ENCODE data around the gene ADAM10. TPM values are rescaled to one million over a fixed set of nuclear protein-coding genes. Genes with fewer than 3 reads are reported as not detected.
"Not testable (repeated sequence)": the region's sequence is repeated elsewhere in the genome, so short reads cannot be mapped to it uniquely, and the experiment has no call there.

Gene ADAM10
- total RNA-seq, 4 donors from 2014 or later = 42.9 to 83.3 (median 62.7) TPM

- H3K27me3 ChIP-seq = no peaks in the 10 kb centered on the region
- TF ChIP-seq POLR2A (IDR thresholded peaks at IDR 0.05) = peak in 1 of 2 donors; percentile 47
- no peak for TF ChIP-seq CTCF (IDR thresholded peaks at IDR 0.05)
- no peaks in the 10 kb centered on the region for H3K36me3 ChIP-seq
- peak overlapping the region; percentile 76 to 97 (median 92) for H3K4me3 ChIP-seq
- peak; percentile 42 to 75 (median 67) for DNase-seq
- peaks cover 0 to 31% (median 7%) of the 10 kb centered on the region in 4 donors for H3K4me1 ChIP-seq
- no peaks in the 10 kb centered on the region for H3K9me3 ChIP-seq
- H3K27ac ChIP-seq = peak overlapping the region; percentile 96 to 97 (median 97)
Measured at GRCh38 chr15:58771621-58772250, 22.2 kb upstream of the ADAM10 start.

DNA sequence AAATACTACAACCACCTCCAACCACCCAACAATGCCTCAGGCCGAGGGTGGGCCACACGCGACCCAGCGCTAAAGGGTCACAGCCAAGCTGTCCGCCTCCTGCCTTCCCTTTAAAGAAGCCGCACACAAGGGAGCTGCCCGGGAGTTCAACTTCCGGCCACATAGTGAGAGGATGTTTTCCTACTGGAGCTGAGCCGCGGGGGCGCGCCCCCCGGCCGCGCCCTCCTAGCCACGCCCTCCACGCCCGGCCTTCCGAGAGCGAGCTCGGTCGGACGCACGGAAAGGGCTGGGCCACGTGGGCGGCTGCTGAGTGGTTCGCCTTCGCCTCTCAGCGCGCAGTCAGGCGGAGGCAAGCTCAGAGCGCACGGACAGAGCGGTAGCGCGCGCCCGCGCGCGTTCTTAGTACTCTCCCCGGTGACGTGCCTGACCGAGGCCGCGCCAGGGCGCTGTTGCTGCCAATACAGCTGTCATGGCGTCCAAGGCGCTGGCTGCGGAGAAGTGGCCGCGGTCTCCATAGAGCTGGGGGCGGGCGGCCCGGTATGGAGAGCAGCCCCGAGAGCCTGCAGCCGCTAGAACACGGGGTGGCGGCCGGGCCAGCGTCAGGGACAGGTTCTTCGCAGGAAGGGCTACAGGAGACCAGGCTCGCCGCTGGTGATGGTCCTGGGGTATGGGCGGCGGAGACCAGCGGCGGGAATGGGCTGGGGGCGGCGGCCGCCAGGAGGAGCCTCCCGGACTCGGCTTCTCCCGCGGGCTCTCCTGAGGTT, 21.5 kb upstream of the ADAM10 start, which contains the start of gene MINDY2:
Gene MINDY2, plus strand, starts transcription at position 446 of the 764 bp plus-strand sequence. Its CDS starts 94 bp downstream, at position 540.
- no peaks in the 10 kb centered on the region for H3K36me3 ChIP-seq
- H3K4me3 ChIP-seq = peak within 1 kb of the TSS; percentile 76 to 97 (median 92)
- no peaks in the 10 kb centered on the region for H3K27me3 ChIP-seq
- H3K9me3 ChIP-seq = no peaks in the 10 kb centered on the region
- TF ChIP-seq CTCF (IDR thresholded peaks at IDR 0.05) (peak in 5 of 6 experiments; percentile 11 to 63 (median 47)), POLR2A (IDR thresholded peaks at IDR 0.05) (peak; percentile 91 to 97)
- peak; percentile 95 to 99 (median 99) for DNase-seq
- H3K4me1 ChIP-seq = peaks cover 0 to 31% (median 7%) of the 10 kb centered on the region in 4 donors
- H3K27ac ChIP-seq = peak within 1 kb of the TSS; percentile 96 to 97 (median 97)

DNA sequence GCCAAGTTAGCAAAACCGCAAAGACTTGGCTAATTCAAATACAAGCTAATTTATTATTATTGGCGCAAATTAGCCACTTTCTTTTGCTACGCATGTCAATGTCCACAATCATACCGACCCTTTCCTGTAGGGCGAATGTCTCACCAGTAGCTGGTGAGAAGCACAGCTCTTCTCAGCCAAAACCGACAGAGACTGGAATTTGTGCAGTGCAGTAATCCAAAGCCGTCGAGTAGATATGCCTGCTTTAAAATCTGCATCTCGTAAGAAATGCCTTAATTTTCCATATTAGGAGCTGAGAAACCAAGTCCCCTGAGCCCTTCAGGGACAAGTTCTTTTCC, 21.0 kb upstream of the ADAM10 start:
- H3K4me3 ChIP-seq = peak overlapping the region; percentile 76 to 97 (median 92)
- H3K27ac ChIP-seq = peak overlapping the region; percentile 96 to 97 (median 97)
- no peaks in the 10 kb centered on the region for H3K9me3 ChIP-seq
- TF ChIP-seq CTCF (IDR thresholded peaks at IDR 0.05) = peak in 3 of 6 experiments; percentile 25 to 32 (median 31)
- no peak for TF ChIP-seq POLR2A (IDR thresholded peaks at IDR 0.05)
- no peak for DNase-seq
- H3K4me1 ChIP-seq = peaks cover 0 to 31% (median 7%) of the 10 kb centered on the region in 4 donors
- H3K36me3 ChIP-seq = no peaks in the 10 kb centered on the region
- H3K27me3 ChIP-seq = no peaks in the 10 kb centered on the region

DNA sequence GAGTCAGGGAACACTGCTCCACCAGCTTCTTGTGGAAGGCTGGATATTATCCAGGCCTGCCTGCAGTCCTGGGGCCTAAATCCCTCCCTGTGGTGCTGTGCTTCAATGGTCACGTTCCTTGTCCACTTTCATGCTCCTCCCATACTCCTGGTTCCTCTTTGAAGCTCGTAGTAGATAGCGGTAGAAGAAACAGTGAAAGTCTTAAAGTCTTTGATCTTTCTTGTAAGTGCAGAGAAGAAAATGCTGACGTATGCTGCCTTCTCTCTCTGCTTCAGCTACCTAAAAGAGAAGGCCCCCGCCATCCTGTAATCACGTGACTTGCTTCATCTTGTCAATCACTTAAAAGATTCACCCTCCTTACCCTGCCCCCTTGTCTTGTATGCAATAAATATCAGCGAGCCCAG, 19.1 kb upstream of the ADAM10 start:
- H3K4me1 ChIP-seq = peaks cover 0 to 18% (median 6%) of the 10 kb centered on the region in 4 donors
- H3K27ac ChIP-seq, DNase-seq, H3K36me3 ChIP-seq, H3K9me3 ChIP-seq, H3K4me3 ChIP-seq, H3K27me3 ChIP-seq: not testable (repeated sequence)

- DNase-seq = peak in 1 of 3 donors; percentile 61
Measured at GRCh38 chr15:58766290-58766689, 16.8 kb upstream of the ADAM10 start.

More at GRCh38 chr15:58766290-58766689, 16.8 kb upstream of the ADAM10 start:
- TF ChIP-seq CTCF (IDR thresholded peaks at IDR 0.05) (peak in 2 of 6 experiments; percentile 8 to 22), POLR2A (IDR thresholded peaks at IDR 0.05) (no peak)
- Histone ChIP-seq H3K27ac (no peak overlapping the region), H3K27me3 (no peaks in the 10 kb centered on the region), H3K4me3 (no peak overlapping the region), H3K4me1 (peaks cover 0 to 4% (median 0%) of the 10 kb centered on the region in 4 donors), H3K9me3 (no peaks in the 10 kb centered on the region), H3K36me3 (no peaks in the 10 kb centered on the region)

All from Peyer's patch (tissue), 4 donors.